HepG2 (cell line): ENCODE results near the gene OTUD1. TPM values are rescaled to one million over a fixed set of nuclear protein-coding genes. Genes with fewer than 3 reads are reported as not detected.

Source experiments
- FOXC1 ChIP-seq: sonication (generic); formaldehyde crosslinking; IDR thresholded peaks from 2 replicates; pipeline ENCODE4 v1.8.0; 2022; ENCODE audit warnings: mild to moderate bottlenecking, missing genetic modification reagents, borderline replicate concordance
- HMG20A ChIP-seq: IDR thresholded peaks from 2 replicates; pipeline ENCODE4 v1.6.1; 2016; ENCODE audit warnings: borderline replicate concordance
- HMG20B ChIP-seq: conservative IDR thresholded peaks from 2 replicates; pipeline ENCODE4 v1.6.1; 2016; ENCODE audit warnings: missing genetic modification reagents, missing compliant biosample characterization
- MBD4 ChIP-seq: IDR thresholded peaks from 2 replicates; pipeline ENCODE4 v1.6.1; 2012; ENCODE audit warnings: low read length, inconsistent platforms, borderline replicate concordance
- NCOA1 ChIP-seq: sonication (generic); formaldehyde crosslinking; IDR thresholded peaks from 2 replicates; pipeline ENCODE4 v1.9.0; 2021; ENCODE audit warnings: missing genetic modification reagents
- NCOA5 ChIP-seq: sonication (generic); formaldehyde crosslinking; IDR thresholded peaks from 2 replicates; pipeline ENCODE4 v1.4.0; 2020; ENCODE audit warnings: missing genetic modification reagents
- PHF5A ChIP-seq: IDR thresholded peaks from one replicate; pipeline ENCODE4 v1.6.1; 2018; ENCODE audit warnings: low read depth, missing genetic modification reagents; ENCODE audit not compliant: unreplicated experiment
- PHF8 ChIP-seq: sonication (generic); formaldehyde crosslinking; IDR thresholded peaks from 2 replicates; pipeline ENCODE4 v1.5.0; 2020; ENCODE audit warnings: missing genetic modification reagents
- RBAK ChIP-seq: sonication (generic); formaldehyde crosslinking; IDR thresholded peaks from 2 replicates; pipeline ENCODE4 v1.5.1; 2020; ENCODE audit warnings: mild to moderate bottlenecking, missing genetic modification reagents
- RFX1 ChIP-seq: fragments of 450-650 bp; IDR thresholded peaks from 2 replicates; pipeline ENCODE4 v1.6.1; 2017
- TBL1XR1 ChIP-seq: fragments of 150-350 bp; IDR thresholded peaks from 2 replicates; pipeline ENCODE4 v1.6.1; 2014; ENCODE audit warnings: borderline replicate concordance, low read length; ENCODE audit not compliant: partially characterized antibody
- TEAD3 ChIP-seq: optimal IDR thresholded peaks from 2 replicates; pipeline ENCODE3; 2016; ENCODE audit warnings: borderline replicate concordance
- ZFP90 ChIP-seq: sonication (generic); formaldehyde crosslinking; IDR thresholded peaks from 2 replicates; pipeline ENCODE4 v1.8.0; 2022; ENCODE audit warnings: missing genetic modification reagents, mild to moderate bottlenecking, inconsistent platforms, borderline replicate concordance
- ZMYM2 ChIP-seq: sonication (generic); formaldehyde crosslinking; IDR thresholded peaks from 2 replicates; pipeline ENCODE4 v1.8.0; 2022; ENCODE audit warnings: mild to moderate bottlenecking, missing genetic modification reagents
- ZNF121 ChIP-seq: sonication (generic); formaldehyde crosslinking; IDR thresholded peaks from 2 replicates; pipeline ENCODE4 v1.5.0; 2020; ENCODE audit warnings: mild to moderate bottlenecking, missing genetic modification reagents
- ZNF256 ChIP-seq: sonication (generic); formaldehyde crosslinking; conservative IDR thresholded peaks from 2 replicates; pipeline ENCODE4 v1.4.0; 2020; ENCODE audit warnings: missing genetic modification reagents
- ZNF431 ChIP-seq: sonication (generic); formaldehyde crosslinking; IDR thresholded peaks from 2 replicates; pipeline ENCODE4 v1.9.0; 2022; ENCODE audit warnings: missing genetic modification reagents, low read depth, mild to moderate bottlenecking, borderline replicate concordance
- ZNF441 ChIP-seq: sonication (generic); formaldehyde crosslinking; IDR thresholded peaks from 2 replicates; pipeline ENCODE4 v1.7.0; 2021; ENCODE audit warnings: missing genetic modification reagents, borderline replicate concordance
- ZNF547 ChIP-seq: sonication (generic); formaldehyde crosslinking; IDR thresholded peaks from 2 replicates; pipeline ENCODE4 v1.5.1; 2020; ENCODE audit warnings: mild to moderate bottlenecking, missing genetic modification reagents
- ZNF713 ChIP-seq: sonication (generic); formaldehyde crosslinking; IDR thresholded peaks from 2 replicates; pipeline ENCODE4 v1.4.0; 2020; ENCODE audit warnings: mild to moderate bottlenecking, missing genetic modification reagents
- ZNF879 ChIP-seq: sonication (generic); formaldehyde crosslinking; IDR thresholded peaks from 2 replicates; pipeline ENCODE4 v1.8.1; 2023; ENCODE audit warnings: missing genetic modification reagents
- ZSCAN9 ChIP-seq: IDR thresholded peaks from 2 replicates; pipeline ENCODE4 v1.6.1; 2016; ENCODE audit warnings: borderline replicate concordance
- polyA plus RNA-seq, 8 experiments: library from polyadenylated mRNA; depleted of rRNA in 3 of 8; stranded (reverse) in 7 of 8; unstranded in 1 of 8; fragments of >200 nt; fragmentation: Illumina TruSeq in 4 of 8; extraction: Trizol in 4 of 8; gene quantifications; 2 replicates each; pipeline versions ENCODE4 v1.2.1 to v1.2.3, GENCODE V29; 2011 to 2016; ENCODE audit warnings: low read depth in 4 of 8, missing spikeins in 1 of 8, mixed read lengths in 1 of 8; ENCODE audit not compliant: insufficient read depth in 1 of 8
- total RNA-seq, 5 experiments: library from RNA; depleted of rRNA; stranded (reverse); fragments of >200 nt; fragmentation: Illumina TruSeq; extraction: Trizol; gene quantifications; 2 replicates each; pipeline ENCODE4 v1.2.3, GENCODE V29; 2016; ENCODE audit warnings: low read depth in 1 of 5
- TF ChIP-seq, protein P1 (sequence below): sonication (generic); formaldehyde crosslinking; IDR thresholded peaks from 2 replicates; pipeline ENCODE4 v1.8.0; 2022; ENCODE audit warnings: missing genetic modification reagents, mild to moderate bottlenecking, borderline replicate concordance
- TF ChIP-seq, protein P2 (sequence below): sonication (generic); formaldehyde crosslinking; IDR thresholded peaks from 2 replicates; pipeline ENCODE4 v1.5.0; 2020; ENCODE audit warnings: mild to moderate bottlenecking, missing genetic modification reagents, moderate library complexity
- TF ChIP-seq, protein P3 (sequence below): IDR thresholded peaks from 2 replicates; pipeline ENCODE4 v1.6.1; 2016; ENCODE audit warnings: missing compliant biosample characterization, missing genetic modification reagents, borderline replicate concordance
- TF ChIP-seq, protein P4 (sequence below): sonication (generic); formaldehyde crosslinking; conservative IDR thresholded peaks from 2 replicates; pipeline ENCODE4 v1.8.0; 2022; ENCODE audit warnings: mild to moderate bottlenecking, moderate library complexity, missing genetic modification reagents

Gene OTUD1
- total and polyA plus RNA-seq, 2 of the 13 experiments (the other 11 are each of a cell fraction or from before 2014, with no cell fraction given), result 1.2 to 1.4 TPM

DNA sequence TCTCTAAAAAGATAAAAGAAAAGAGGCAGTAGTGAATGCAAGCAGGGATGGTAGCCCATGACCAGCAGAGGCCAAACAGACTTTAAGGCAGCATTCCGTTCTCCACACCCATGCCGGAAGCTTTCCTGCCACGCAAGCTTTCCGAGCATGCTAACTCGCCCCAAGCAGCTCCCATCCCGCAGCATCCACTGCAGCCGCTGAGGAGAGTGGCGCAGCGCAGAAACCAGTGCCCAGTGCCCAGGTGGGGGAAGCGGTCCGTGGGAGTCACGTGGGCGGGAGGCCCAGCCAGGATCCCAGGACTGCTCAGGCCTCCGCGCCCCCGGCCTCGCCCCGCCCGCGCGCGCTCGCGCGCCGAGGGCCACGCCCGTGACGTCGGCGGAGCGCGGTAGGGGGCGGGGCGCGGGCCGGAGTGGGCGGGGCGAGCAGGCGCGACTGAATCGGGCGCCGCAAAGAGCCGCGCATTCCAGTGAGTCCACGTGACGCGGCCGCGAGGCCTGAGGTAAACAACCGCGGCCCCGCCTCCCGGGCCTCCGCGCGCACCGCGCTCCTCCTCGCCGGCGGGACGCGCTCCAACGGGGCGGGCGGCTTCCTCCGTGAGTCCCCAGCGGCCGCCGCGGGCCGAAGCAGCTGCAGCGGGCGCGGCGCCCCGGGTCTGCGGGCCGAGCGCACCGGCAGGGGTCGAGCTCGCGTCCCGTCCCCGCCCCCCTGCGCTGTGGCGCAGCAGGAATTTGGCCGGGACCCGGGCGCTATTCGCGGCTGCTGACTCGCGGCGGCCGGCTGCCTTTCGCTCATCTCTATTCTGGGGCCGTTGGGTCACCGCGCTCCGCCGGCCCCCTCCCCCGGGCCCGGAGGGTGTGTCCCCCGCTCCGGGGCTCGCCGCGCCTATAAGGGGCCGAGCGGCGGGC lies at the start of gene OTUD1 (continued):
- no peak for TF ChIP-seq PHF5A (CRISPR knock-in tag)
- no peak for TF ChIP-seq MBD4
- no peak for TF ChIP-seq ZNF547 (CRISPR knock-in tag)
- TF ChIP-seq ZFP90 (CRISPR knock-in tag), result no peak
- no peak for TF ChIP-seq ZNF713 (CRISPR knock-in tag)
- TF ChIP-seq, protein P1, sequence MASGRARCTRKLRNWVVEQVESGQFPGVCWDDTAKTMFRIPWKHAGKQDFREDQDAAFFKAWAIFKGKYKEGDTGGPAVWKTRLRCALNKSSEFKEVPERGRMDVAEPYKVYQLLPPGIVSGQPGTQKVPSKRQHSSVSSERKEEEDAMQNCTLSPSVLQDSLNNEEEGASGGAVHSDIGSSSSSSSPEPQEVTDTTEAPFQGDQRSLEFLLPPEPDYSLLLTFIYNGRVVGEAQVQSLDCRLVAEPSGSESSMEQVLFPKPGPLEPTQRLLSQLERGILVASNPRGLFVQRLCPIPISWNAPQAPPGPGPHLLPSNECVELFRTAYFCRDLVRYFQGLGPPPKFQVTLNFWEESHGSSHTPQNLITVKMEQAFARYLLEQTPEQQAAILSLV (CRISPR knock-in tag), result no peak
- no peak for TF ChIP-seq ZNF441 (CRISPR knock-in tag)
- TF ChIP-seq RBAK, result no peak
- TF ChIP-seq, protein P2, sequence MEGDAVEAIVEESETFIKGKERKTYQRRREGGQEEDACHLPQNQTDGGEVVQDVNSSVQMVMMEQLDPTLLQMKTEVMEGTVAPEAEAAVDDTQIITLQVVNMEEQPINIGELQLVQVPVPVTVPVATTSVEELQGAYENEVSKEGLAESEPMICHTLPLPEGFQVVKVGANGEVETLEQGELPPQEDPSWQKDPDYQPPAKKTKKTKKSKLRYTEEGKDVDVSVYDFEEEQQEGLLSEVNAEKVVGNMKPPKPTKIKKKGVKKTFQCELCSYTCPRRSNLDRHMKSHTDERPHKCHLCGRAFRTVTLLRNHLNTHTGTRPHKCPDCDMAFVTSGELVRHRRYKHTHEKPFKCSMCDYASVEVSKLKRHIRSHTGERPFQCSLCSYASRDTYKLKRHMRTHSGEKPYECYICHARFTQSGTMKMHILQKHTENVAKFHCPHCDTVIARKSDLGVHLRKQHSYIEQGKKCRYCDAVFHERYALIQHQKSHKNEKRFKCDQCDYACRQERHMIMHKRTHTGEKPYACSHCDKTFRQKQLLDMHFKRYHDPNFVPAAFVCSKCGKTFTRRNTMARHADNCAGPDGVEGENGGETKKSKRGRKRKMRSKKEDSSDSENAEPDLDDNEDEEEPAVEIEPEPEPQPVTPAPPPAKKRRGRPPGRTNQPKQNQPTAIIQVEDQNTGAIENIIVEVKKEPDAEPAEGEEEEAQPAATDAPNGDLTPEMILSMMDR (CRISPR knock-in tag), result no peak
- no peak for TF ChIP-seq HMG20B (CRISPR knock-in tag)
- no peak for TF ChIP-seq NCOA1 (CRISPR knock-in tag)
- no peak for TF ChIP-seq RFX1
- no peak for TF ChIP-seq ZNF256 (CRISPR knock-in tag)
- TF ChIP-seq ZNF879, result no peak
- TF ChIP-seq ZSCAN9 (CRISPR knock-in tag), result no peak; the same call in 1 of the 2 replicates
- 0 out of 2 replicates have a peak, but pooled peaks have one; percentile 44 for TF ChIP-seq ZNF431 (CRISPR knock-in tag)
- TF ChIP-seq, protein P3, sequence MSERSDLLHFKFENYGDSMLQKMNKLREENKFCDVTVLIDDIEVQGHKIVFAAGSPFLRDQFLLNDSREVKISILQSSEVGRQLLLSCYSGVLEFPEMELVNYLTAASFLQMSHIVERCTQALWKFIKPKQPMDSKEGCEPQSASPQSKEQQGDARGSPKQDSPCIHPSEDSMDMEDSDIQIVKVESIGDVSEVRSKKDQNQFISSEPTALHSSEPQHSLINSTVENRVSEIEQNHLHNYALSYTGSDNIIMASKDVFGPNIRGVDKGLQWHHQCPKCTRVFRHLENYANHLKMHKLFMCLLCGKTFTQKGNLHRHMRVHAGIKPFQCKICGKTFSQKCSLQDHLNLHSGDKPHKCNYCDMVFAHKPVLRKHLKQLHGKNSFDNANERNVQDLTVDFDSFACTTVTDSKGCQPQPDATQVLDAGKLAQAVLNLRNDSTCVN (CRISPR knock-in tag), result no peak
- TF ChIP-seq, protein P4, sequence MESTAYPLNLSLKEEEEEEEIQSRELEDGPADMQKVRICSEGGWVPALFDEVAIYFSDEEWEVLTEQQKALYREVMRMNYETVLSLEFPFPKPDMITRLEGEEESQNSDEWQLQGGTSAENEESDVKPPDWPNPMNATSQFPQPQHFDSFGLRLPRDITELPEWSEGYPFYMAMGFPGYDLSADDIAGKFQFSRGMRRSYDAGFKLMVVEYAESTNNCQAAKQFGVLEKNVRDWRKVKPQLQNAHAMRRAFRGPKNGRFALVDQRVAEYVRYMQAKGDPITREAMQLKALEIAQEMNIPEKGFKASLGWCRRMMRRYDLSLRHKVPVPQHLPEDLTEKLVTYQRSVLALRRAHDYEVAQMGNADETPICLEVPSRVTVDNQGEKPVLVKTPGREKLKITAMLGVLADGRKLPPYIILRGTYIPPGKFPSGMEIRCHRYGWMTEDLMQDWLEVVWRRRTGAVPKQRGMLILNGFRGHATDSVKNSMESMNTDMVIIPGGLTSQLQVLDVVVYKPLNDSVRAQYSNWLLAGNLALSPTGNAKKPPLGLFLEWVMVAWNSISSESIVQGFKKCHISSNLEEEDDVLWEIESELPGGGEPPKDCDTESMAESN (CRISPR knock-in tag), result no peak
- TF ChIP-seq TBL1XR1, result no peak
- no peak for TF ChIP-seq NCOA5 (CRISPR knock-in tag)
- TF ChIP-seq ZNF121 (CRISPR knock-in tag), result no peak; the same call in 1 of the 2 replicates
- no peak for TF ChIP-seq ZMYM2
- no peak for TF ChIP-seq HMG20A (CRISPR knock-in tag)
- peak; percentile 91 for TF ChIP-seq TEAD3 (CRISPR knock-in tag)
- no peak for TF ChIP-seq FOXC1
- peak; percentile 46; the same call in 1 of the 2 replicates for TF ChIP-seq PHF8 (CRISPR knock-in tag)
